H9 (cell line): ENCODE measurements around the gene XK. TPM values are rescaled to one million over a fixed set of nuclear protein-coding genes. Genes with fewer than 3 reads are reported as not detected.

Experiments used
- DNase-seq: peaks from one replicate; pipeline ENCODE4 v3.0.0-alpha.2; 2017
- H2AFZ ChIP-seq: one replicate; pipeline ENCODE4 v1.6.1; 2013; ENCODE audit warnings: mild to moderate bottlenecking, low read length, control low read depth, moderate library complexity
- H2AK5ac ChIP-seq: 2 replicates; pipeline ENCODE4 v1.6.1; 2013; ENCODE audit warnings: low read length, control low read depth, mixed read lengths; ENCODE audit not compliant: insufficient read length
- H2BK120ac ChIP-seq: one replicate; pipeline ENCODE4 v1.6.1; 2013; ENCODE audit warnings: low read depth, mild to moderate bottlenecking, low read length, control low read depth, inconsistent platforms; ENCODE audit not compliant: poor library complexity, severe bottlenecking
- H2BK12ac ChIP-seq: 2 replicates; pipeline ENCODE4 v1.6.1; 2013; ENCODE audit warnings: low read length, control low read depth, mixed read lengths, low read depth; ENCODE audit not compliant: insufficient read length
- H2BK15ac ChIP-seq: 2 replicates; pipeline ENCODE4 v1.6.1; 2013; ENCODE audit warnings: low read depth, low read length, control low read depth
- H2BK20ac ChIP-seq: one replicate; pipeline ENCODE4 v1.6.1; 2013; ENCODE audit warnings: low read depth, mild to moderate bottlenecking, low read length, control low read depth, inconsistent platforms; ENCODE audit not compliant: poor library complexity, severe bottlenecking
- H2BK5ac ChIP-seq: 2 replicates; pipeline ENCODE4 v1.6.1; 2013; ENCODE audit warnings: low read length, control low read depth, mixed read lengths; ENCODE audit not compliant: insufficient read length
- H3K14ac ChIP-seq: 2 replicates; pipeline ENCODE4 v1.6.1; 2013; ENCODE audit warnings: low read length, control low read depth; ENCODE audit not compliant: insufficient read depth
- H3K18ac ChIP-seq: 2 replicates; pipeline ENCODE4 v1.6.1; 2013; ENCODE audit warnings: low read depth, mild to moderate bottlenecking, mixed read lengths, low read length, control low read depth; ENCODE audit not compliant: insufficient read length
- H3K23ac ChIP-seq: 2 replicates; pipeline ENCODE4 v1.6.1; 2013; ENCODE audit warnings: low read length, control low read depth, mixed read lengths, low read depth; ENCODE audit not compliant: insufficient read length
- H3K23me2 ChIP-seq: 2 replicates; pipeline ENCODE4 v1.6.1; 2013; ENCODE audit warnings: low read depth, mild to moderate bottlenecking, mixed read lengths, low read length, control low read depth; ENCODE audit not compliant: insufficient read length, poor library complexity, severe bottlenecking
- H3K27ac ChIP-seq: 2 replicates; pipeline ENCODE4 v1.5.1; 2013; ENCODE audit warnings: low read length, control low read depth, mixed read lengths, low read depth; ENCODE audit not compliant: insufficient read length
- H3K27me3 ChIP-seq: 2 replicates; pipeline ENCODE4 v1.6.1; 2013; ENCODE audit warnings: low read length, control low read depth, inconsistent platforms; ENCODE audit not compliant: insufficient read depth
- H3K4ac ChIP-seq: 2 replicates; pipeline ENCODE4 v1.6.1; 2013; ENCODE audit warnings: low read depth, mild to moderate bottlenecking, control low read depth, inconsistent platforms, low read length, moderate library complexity
- H3K4me1 ChIP-seq: 2 replicates; pipeline ENCODE4 v1.6.1; 2013; ENCODE audit warnings: low read length, control low read depth, inconsistent platforms; ENCODE audit not compliant: insufficient read depth
- H3K4me2 ChIP-seq: 2 replicates; pipeline ENCODE4 v1.6.1; 2013; ENCODE audit warnings: low read length, control low read depth, mixed read lengths; ENCODE audit not compliant: insufficient read length, insufficient read depth
- H3K56ac ChIP-seq: 2 replicates; pipeline ENCODE4 v1.6.1; 2013; ENCODE audit warnings: low read depth, mild to moderate bottlenecking, mixed read lengths, low read length, control low read depth; ENCODE audit not compliant: insufficient read length
- H3K79me1 ChIP-seq: 2 replicates; pipeline ENCODE4 v1.6.1; 2013; ENCODE audit warnings: low read depth, mild to moderate bottlenecking, moderate library complexity, low read length, control low read depth, inconsistent platforms; ENCODE audit not compliant: insufficient read depth, poor library complexity, severe bottlenecking
- H3K79me2 ChIP-seq: 2 replicates; pipeline ENCODE4 v1.6.1; 2013; ENCODE audit warnings: low read length, control low read depth, inconsistent platforms; ENCODE audit not compliant: insufficient read depth
- H3K9ac ChIP-seq: 2 replicates; pipeline ENCODE4 v1.6.1; 2013; ENCODE audit warnings: low read length, control low read depth, mixed read lengths; ENCODE audit not compliant: insufficient read length; ENCODE audit errors: extremely low read depth
- H3K9me3 ChIP-seq: one replicate; pipeline ENCODE4 v1.6.1; 2013; ENCODE audit warnings: low read depth, low read length, inconsistent platforms; ENCODE audit not compliant: control insufficient read depth
- H3T11ph ChIP-seq: one replicate; pipeline ENCODE4 v1.6.1; 2013; ENCODE audit warnings: mild to moderate bottlenecking, low read length, control low read depth, inconsistent platforms
- H4K20me1 ChIP-seq: one replicate; pipeline ENCODE4 v1.6.1; 2013; ENCODE audit not compliant: control insufficient read depth, insufficient read length, insufficient read depth
- H4K5ac ChIP-seq: 2 replicates; pipeline ENCODE4 v1.6.1; 2013; ENCODE audit warnings: low read depth, mild to moderate bottlenecking, mixed read lengths, low read length, control low read depth; ENCODE audit not compliant: insufficient read length
- H4K8ac ChIP-seq: replicated peaks from 2 replicates; pipeline ENCODE4 v1.6.1; 2013; ENCODE audit warnings: low read length, control low read depth, mixed read lengths, low read depth; ENCODE audit not compliant: insufficient read length
- H4K91ac ChIP-seq: 2 replicates; pipeline ENCODE4 v1.6.1; 2013; ENCODE audit warnings: low read depth, mild to moderate bottlenecking, moderate library complexity, mixed read lengths, low read length, control low read depth; ENCODE audit not compliant: insufficient read length
- H3K27ac Mint-ChIP-seq, 3 experiments: 2 replicates in 2 of 3; 3 replicates in 1 of 3; pipeline ENCODE4 v1.8.0; 2020 to 2021; ENCODE audit warnings: mixed read lengths in 3 of 3, mild to moderate bottlenecking in 1 of 3, moderate library complexity in 1 of 3
- H3K27me3 Mint-ChIP-seq: 2 replicates; pipeline ENCODE4 v1.8.0; 2021; ENCODE audit warnings: low read depth, mild to moderate bottlenecking, moderate library complexity, mixed read lengths
- H3K36me3 Mint-ChIP-seq, 3 experiments: 2 replicates in 2 of 3; 3 replicates in 1 of 3; pipeline ENCODE4 v1.8.0; 2020 to 2021; ENCODE audit warnings: low read depth in 3 of 3, mixed read lengths in 3 of 3; ENCODE audit not compliant: insufficient read depth in 1 of 3
- H3K4me1 Mint-ChIP-seq, 2 experiments: 2 replicates each; pipeline ENCODE4 v1.8.0; 2020; ENCODE audit warnings: mixed read lengths in 2 of 2
- H3K4me3 Mint-ChIP-seq, 2 experiments: 2 replicates in 1 of 2; 3 replicates in 1 of 2; pipeline ENCODE4 v1.8.0; 2020 to 2021; ENCODE audit warnings: mild to moderate bottlenecking in 2 of 2, mixed read lengths in 2 of 2, moderate library complexity in 1 of 2
- H3K9me3 Mint-ChIP-seq, 2 experiments: 2 replicates in 1 of 2; 3 replicates in 1 of 2; pipeline ENCODE4 v1.8.0; 2020; ENCODE audit warnings: mild to moderate bottlenecking in 2 of 2, mixed read lengths in 2 of 2, moderate library complexity in 1 of 2
- WGBS: extraction: QIAGEN DNeasy Blood & Tissue Kit; methylation state at CpG from one replicate; pipeline ENCODE4 v1.1.7; 2013; ENCODE audit warnings: missing lambda C conversion rate, low lambda C conversion rate, mixed read lengths; ENCODE audit not compliant: insufficient read length; ENCODE audit errors: extremely low coverage; 5-methylcytosine and 5-hydroxymethylcytosine counted together
- total RNA-seq: library from RNA; stranded (reverse); gene quantifications from 2 replicates; pipeline ENCODE4 v1.2.1, GENCODE V29; 2021
- TF ChIP-seq, protein P1 (sequence below): fragments of 200-600 bp; sonication (generic); conservative IDR thresholded peaks from 3 replicates; pipeline ENCODE4 v1.8.0; 2021; ENCODE audit warnings: antibody characterized with exemption, mild to moderate bottlenecking

XK gene
- total RNA-seq, 1 experiment from 2014 or later: 0.85 TPM

DNA sequence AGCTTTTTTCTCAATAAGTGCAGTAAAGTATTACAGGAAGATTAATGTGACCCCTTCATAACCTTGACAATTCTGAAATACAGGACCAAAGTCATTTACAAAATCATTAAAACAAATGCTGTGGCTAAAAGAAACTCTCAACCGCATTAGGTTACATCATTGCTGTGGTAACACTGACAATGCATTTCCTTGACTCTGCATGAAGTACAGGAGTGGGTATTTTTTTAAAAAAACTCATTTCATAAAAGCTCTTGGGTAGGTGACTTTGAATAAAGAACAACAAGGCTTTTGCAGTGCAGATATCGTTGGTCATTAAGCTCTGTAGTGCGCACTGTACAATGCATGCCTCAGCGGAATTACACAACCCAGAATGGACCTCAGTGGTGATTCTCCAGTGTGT, 23.4 kb upstream of the XK start:
- peaks cover 41 to 42% of the 10 kb centered on the region in 2 experiments for H3K9me3 Mint-ChIP-seq
- no peak overlapping the region for H3T11ph ChIP-seq
- no peak for DNase-seq
- H4K91ac ChIP-seq: no peak overlapping the region
- H3K9me3 ChIP-seq: no peaks in the 10 kb centered on the region
- H3K79me2 ChIP-seq: no peaks in the 10 kb centered on the region
- no peak overlapping the region for H3K27ac Mint-ChIP-seq
- H2BK20ac ChIP-seq: no peak overlapping the region
- H4K5ac ChIP-seq: no peak overlapping the region
- no peaks in the 10 kb centered on the region for H3K4me1 ChIP-seq
- no peak overlapping the region for H3K4me3 Mint-ChIP-seq
- H3K4ac ChIP-seq: no peak overlapping the region
- no peak overlapping the region for H3K4me2 ChIP-seq
- no peak overlapping the region for H3K23ac ChIP-seq
- H2BK12ac ChIP-seq: no peak overlapping the region
- no peak overlapping the region for H3K56ac ChIP-seq
- peaks cover 4% of the 10 kb centered on the region in 2 experiments; a peak in 3 of 4 replicates for H3K4me1 Mint-ChIP-seq
- peaks cover 3% of the 10 kb centered on the region for H3K27me3 Mint-ChIP-seq
- H3K36me3 Mint-ChIP-seq: no peaks in the 10 kb centered on the region; a peak in 1 of 7 replicates
- no peak overlapping the region for H3K14ac ChIP-seq
- no peaks in the 10 kb centered on the region for H3K79me1 ChIP-seq
- no peak overlapping the region for H3K18ac ChIP-seq
- H2AFZ ChIP-seq: no peak overlapping the region
- H2BK15ac ChIP-seq: no peak overlapping the region
- H4K20me1 ChIP-seq: no peaks in the 10 kb centered on the region
- no peak overlapping the region for H2AK5ac ChIP-seq
- H4K8ac ChIP-seq: no peak overlapping the region
- no peak overlapping the region for H2BK5ac ChIP-seq
- H3K27me3 ChIP-seq: no peaks in the 10 kb centered on the region
- TF ChIP-seq, protein P1, sequence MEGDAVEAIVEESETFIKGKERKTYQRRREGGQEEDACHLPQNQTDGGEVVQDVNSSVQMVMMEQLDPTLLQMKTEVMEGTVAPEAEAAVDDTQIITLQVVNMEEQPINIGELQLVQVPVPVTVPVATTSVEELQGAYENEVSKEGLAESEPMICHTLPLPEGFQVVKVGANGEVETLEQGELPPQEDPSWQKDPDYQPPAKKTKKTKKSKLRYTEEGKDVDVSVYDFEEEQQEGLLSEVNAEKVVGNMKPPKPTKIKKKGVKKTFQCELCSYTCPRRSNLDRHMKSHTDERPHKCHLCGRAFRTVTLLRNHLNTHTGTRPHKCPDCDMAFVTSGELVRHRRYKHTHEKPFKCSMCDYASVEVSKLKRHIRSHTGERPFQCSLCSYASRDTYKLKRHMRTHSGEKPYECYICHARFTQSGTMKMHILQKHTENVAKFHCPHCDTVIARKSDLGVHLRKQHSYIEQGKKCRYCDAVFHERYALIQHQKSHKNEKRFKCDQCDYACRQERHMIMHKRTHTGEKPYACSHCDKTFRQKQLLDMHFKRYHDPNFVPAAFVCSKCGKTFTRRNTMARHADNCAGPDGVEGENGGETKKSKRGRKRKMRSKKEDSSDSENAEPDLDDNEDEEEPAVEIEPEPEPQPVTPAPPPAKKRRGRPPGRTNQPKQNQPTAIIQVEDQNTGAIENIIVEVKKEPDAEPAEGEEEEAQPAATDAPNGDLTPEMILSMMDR: no peak
- H3K9ac ChIP-seq: no peak overlapping the region
- H3K27ac ChIP-seq: no peak overlapping the region
- H2BK120ac ChIP-seq: no peak overlapping the region
- whole genome bisulfite sequencing: no CpG with 5 or more reads among the region's 4 CpGs
- no peaks in the 10 kb centered on the region for H3K23me2 ChIP-seq
